Ishikawa (cell line): Measurements from ENCODE around the gene KLHL8.

Experiments used
- EGR1 ChIP-seq: IDR thresholded peaks from 2 replicates; pipeline ENCODE4 v1.6.1; 2012
- EP300 ChIP-seq: IDR thresholded peaks from 2 replicates; pipeline ENCODE4 v1.6.1; 2012; ENCODE audit warnings: borderline replicate concordance
- MAX ChIP-seq: IDR thresholded peaks from 2 replicates; pipeline ENCODE4 v1.6.1; 2012
- NFIC ChIP-seq: IDR thresholded peaks from 2 replicates; pipeline ENCODE4 v1.6.1; 2012
- YY1 ChIP-seq: IDR thresholded peaks from 2 replicates; pipeline ENCODE4 v1.6.1; 2012; ENCODE audit warnings: low read depth

GRCh38 chr4:87134122-87134521 lies 86.3 kb downstream of the KLHL8 start:
- TF ChIP-seq EGR1 = no peak
- no peak for TF ChIP-seq MAX
- no peak for TF ChIP-seq YY1
- TF ChIP-seq EP300 = no peak
- TF ChIP-seq NFIC = no peak
